ENCODE measurements around the gene MBD4.
A peak's percentile ranks its signal among the peaks of the same experiment; 100 is the strongest.

The MBD4 gene

DNA sequence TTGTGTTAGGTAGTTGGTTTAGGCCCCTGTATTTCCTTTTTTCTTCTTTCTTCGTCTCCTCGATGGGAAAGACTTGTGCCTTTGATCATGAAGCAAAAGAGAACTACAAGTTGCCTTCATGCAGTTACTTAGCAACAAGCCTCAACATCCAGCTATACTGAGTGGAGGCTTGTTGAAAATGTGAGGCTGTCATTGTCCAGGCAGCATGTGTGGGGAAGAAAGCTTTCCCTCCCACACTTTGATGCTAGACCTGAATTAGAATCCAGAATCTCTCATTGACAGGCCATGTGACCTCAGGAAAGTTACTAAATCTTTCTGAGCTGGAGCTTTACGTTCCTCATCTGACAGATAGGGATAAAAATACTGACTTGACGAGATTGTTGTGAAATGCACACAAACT lies 24.0 kb upstream of the MBD4 start:
- DNase-seq (ENCODE audit: low read depth in 1 of 2, low spot score in 1 of 2): no peak

DNA sequence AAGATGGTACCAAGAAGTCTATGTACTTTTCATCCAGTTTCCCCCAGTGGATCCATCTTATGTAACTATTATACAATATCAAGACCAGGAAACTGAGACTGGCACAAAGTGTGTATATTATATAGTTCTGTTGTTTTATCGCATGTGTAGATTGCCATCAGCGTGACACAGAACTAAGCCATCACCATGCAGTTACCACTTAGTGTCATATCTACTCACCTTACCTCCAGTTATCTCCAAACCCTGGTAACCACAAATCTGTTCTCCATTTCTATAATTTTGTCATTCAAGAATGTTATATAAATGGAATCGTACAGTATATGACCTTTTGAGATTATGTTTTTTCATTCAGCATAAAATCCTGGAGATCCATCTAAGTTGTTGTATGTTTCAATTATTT lies 23.3 kb upstream of the MBD4 start:
- no peak for DNase-seq (ENCODE audit: low read depth in 1 of 2, low spot score in 1 of 2)

DNA sequence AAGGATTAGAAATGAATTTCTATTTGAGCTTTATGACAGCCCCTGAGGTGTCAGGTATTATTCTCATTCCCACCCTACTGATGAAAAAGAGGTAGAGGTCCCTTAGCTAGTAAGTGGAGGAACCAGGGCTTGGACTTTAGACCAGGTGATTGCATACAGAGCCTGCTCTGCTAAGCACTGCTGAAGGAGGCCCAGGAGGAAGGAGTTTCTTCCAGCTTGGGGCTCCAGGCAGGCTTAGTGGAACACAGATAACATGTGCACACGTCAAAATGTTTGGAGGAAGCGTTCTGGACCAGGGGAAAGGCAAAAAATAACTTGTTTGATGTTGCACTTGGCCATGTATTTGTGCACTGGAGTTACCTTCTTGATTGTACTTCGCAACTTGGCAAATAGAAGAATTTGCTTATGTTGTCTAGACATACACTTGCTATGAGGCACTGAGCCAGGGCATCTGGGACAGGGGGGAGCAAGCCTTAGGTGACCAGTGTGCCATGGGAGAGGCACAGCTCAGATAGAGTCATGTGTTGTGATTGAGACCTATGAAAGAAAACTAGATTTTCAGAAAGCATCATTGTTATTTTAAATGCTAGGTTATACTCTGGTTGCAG lies 22.7 kb upstream of the MBD4 start:
- no peak for DNase-seq (ENCODE audit: low read depth in 1 of 2, low spot score in 1 of 2)

- no peak for DNase-seq (ENCODE audit: low read depth in 1 of 2, low spot score in 1 of 2)
These were observed 21.9 kb upstream of the MBD4 start for GRCh38 chr3:129461461-129462146.

GRCh38 chr3:129461022-129461421 lies 21.3 kb upstream of the MBD4 start:
- DNase-seq (ENCODE audit: low read depth in 1 of 2, low spot score in 1 of 2): no peak

DNA sequence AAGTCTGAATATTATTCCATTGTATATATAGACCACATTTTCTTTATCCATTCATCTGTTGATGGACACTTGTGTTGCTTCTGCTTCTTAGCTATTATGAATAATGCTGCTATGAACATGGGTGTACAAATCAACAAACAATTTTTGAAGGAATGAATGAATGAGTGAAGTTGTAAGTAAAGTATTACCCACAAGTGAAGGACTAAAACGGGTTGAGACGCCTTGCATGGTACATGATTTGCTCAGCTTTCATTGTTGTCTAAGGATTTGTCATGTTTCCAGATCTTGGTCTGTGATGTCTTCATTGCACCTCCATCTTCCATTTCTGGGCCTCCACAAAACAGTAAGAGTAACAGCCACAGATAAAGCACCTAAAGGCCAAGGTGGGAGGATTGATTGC lies 20.8 kb upstream of the MBD4 start:
- no peak for DNase-seq (ENCODE audit: low read depth in 1 of 2, low spot score in 1 of 2)

DNA sequence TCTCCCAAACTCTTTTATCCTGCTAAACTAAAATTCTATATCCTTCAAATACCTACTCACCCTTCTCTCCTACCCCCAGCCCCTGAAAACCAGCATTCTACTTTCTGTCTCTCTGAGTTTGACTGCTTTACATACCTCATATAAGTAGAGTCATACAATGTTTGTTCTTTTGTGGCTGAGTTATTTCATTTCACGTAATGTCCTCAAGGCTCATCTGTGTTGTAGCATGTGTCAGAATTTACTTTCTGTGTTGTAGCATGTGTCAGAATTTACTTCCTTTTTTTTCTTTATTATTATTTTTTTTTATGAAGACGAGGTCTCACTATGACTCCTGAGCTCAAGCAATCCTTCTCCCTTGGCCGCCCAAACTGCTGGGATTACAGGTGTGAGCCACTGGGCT lies 20.4 kb upstream of the MBD4 start:
- no peak for DNase-seq (ENCODE audit: low read depth in 1 of 2, low spot score in 1 of 2)

DNA sequence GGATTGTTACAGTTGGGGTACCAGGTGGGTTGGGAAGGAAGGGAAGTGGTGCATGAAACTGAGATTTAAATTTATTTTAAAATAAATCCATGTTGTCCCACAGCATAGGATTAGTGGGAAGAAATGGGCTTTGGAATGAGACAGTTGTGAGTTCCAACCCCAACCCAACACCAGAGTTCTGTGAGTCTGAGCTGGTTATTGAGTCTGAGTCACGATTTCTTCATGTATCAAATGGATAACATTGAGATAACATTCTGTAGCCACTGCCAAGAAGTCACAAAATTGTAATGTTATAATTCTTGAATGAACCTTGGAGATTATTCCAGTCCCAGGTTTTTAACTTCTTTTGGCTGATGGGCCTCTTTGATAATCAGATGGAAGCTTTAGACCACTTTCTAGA lies 14.0 kb upstream of the MBD4 start:
- DNase-seq (ENCODE audit: low read depth in 1 of 2, low spot score in 1 of 2): no peak

- DNase-seq (ENCODE audit: low read depth in 1 of 2, low spot score in 1 of 2): no peak
These were observed 9.7 kb upstream of the MBD4 start for GRCh38 chr3:129449279-129450115.

DNA sequence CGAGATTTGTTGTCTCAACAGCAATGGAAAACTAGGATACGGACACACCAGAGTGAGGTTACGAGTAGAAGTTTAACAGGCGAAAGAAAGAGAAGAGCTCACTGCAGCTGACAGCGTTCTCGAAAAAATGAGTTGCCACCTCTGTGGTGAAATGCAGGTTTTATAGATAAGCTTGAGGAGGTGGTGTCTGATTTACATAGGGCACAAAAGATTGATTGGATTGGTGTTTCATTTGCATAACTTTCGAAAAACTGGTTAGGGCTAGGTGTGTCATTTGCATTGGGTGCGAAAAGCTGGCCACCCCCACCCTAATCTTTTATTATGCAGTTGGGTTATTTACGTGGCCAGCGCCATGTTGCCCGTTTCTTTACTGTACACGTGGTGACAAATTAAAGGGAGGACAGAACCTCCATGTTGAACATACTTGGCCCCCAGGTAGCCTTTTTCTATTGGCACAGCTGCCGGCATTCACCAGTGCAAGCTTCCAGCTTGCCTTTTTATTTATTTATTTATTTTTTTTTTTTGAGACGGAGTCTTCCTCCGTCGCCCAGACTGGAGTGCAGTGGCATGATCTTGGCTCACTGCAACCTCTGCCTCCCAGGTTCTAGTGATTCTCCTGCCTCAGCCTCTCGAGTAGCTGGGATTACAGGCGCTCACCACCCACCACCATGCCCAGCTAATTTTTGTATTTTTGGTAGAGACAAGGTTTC lies 8.6 kb upstream of the MBD4 start:
- no peak for DNase-seq (ENCODE audit: low read depth in 1 of 2, low spot score in 1 of 2)

DNA sequence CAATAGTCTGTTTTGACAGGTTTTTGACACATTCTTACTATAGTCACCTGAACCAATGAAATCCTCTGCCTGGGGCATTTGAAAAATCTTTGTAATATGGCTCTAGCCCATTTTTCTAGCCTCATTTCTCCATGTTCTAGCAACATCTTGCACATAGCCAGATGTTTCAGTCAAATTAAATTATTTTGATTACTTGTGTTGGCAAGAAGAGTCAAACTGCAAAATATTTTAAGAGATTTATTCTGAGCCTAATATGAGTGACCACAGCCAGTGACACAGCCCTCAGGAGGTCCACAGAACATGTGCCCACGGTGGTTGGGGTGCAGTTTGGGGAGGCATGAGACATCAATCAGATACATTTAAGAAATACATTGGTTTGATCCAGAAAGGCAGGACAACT lies 7.2 kb upstream of the MBD4 start:
- no peak for DNase-seq (ENCODE audit: low read depth in 1 of 2, low spot score in 1 of 2)

DNA sequence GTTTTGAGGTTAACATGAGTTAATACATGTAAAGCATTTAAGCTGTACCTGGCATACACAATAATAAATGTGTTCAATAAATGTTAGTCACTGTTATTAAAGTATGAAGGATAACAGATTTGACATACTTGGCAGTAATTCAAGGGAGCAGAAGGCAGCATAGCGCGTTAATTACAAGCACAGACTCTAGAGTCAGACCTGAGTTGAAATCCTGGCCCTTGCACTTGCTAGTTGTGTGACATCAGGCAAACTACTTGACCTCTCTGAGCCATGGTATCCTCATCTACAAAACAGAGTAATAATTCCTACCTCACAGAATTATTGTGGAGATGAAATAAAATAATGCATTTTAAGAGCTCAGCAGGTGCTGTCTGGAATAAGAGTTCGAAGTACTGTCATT lies 5.7 kb upstream of the MBD4 start:
- no peak for DNase-seq (ENCODE audit: low read depth in 1 of 2, low spot score in 1 of 2)

DNA sequence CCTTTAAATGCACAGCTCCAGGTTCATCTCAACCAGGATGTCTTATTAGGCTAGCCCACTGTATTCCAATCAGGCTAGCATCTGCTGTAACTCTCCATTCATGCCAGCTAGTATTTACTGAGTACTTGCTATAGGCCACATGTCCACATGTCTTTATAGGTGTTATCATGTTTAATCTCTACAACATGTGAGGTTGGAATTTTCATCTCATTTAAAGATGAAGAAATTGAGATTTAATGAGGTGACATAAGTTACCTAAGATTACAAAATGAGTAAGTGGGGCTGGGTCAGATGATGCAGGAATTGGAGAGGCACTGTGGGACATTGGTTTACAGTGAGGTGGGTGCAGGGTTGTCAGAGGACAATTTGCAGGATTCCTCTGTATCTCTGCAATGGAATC lies 3.2 kb upstream of the MBD4 start:
- DNase-seq (ENCODE audit: low read depth in 1 of 2, low spot score in 1 of 2): no peak

DNA sequence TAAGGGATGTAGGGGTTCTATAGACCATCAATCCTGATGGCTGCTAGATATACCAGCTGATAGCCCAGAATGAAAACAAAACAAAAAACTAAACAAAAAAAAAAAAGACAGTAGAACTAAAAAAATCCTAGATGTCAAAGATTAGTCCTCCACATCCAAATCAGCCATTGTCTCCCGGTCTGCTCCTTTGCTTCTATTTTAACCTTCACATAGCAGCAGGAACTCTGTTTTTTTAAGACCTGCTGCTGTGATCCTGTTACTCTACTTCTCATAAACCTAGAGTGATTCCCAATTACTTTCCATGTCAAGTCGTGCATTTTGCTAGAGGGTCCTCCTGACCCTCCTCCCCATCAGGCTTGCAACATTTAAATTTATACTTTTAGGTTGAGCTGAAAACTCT lies 2.7 kb upstream of the MBD4 start:
- DNase-seq (ENCODE audit: low read depth in 1 of 2, low spot score in 1 of 2): no peak

GRCh38 chr3:129441782-129442181 lies 2.0 kb upstream of the MBD4 start:
- DNase-seq (ENCODE audit: low read depth in 1 of 2, low spot score in 1 of 2): no peak

DNA sequence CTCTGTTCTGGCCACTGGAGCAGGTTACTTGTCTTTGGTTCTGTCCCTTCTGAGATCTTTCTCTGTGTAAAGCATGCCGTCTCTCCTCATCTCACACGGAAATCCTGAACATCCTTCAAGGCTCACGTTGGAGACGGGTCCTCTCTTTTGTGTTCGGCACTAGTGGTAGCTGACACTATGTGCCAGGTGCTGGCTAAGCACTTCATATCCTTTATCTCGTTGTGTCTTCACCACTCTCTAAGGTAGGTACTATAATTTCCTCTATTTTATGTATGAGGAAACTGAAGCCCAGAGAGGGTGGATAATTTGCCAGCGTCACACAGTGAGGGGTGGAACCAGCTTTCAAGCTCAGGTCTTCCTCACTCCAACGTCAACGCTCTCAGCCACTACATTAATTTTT lies 1.5 kb upstream of the MBD4 start:
- DNase-seq (ENCODE audit: low read depth in 1 of 2, low spot score in 1 of 2): no peak

DNA sequence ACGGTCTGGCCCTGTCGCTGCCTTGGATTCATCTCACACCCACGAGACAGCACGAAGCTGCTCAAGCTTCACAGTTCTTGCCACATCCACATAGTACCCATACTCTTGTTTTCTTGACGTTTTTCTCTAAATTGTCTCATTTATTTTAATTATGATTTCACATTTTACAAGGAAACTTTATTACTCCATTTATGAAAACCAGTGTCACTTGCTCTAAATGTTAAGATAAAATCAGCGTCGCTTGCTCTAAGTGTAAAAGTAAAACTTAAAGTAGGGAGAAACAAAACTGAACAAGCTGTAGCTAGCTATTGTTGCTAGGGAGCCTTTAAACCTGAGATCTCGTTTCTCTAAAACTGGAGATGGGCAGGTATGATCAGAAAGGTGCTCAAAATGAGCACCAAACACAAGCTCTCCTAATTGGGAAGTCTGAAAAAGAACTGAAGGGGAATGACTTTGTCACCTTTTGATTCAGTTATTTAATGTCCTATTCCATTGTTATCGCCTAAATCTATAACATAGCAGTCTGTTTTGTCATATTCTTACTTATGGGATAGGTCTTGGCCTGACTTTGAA lies 956 bp upstream of the MBD4 start:
- no peak for DNase-seq (ENCODE audit: low read depth in 1 of 2, low spot score in 1 of 2)

DNA sequence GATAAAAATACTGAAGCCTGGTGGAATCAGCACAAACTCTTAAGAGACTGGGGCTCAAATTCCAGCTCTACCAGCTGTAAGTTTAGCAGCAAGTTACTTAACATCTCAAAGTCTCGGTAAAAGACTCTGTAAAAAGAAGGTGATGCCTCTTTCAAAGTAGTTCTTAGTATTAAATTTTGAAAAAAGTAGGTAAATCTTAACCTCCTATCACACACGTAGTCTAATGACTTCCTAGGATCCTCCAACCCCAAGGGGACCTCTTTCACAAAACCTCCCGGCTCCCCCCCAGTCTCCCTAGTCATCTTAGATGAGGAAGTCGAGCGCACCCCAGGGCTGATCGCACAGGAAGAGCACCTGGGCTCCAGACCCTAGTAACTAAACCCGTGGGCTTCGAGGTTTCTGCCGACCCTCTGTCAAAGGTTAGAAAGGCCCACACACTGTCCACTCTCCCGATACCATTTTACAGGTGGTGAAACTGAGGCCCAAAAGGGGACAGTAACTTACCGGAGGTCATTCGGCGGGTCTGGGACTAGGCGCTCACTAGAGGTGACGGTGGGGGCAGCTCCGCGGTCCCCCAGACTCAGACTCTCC lies 427 bp downstream of the MBD4 start:
- DNase-seq (ENCODE audit: low read depth in 1 of 2, low spot score in 1 of 2): peak in 1 of 2 donors; percentile 13

- no peak for DNase-seq (ENCODE audit: low read depth in 1 of 2, low spot score in 1 of 2)
These were observed 4.4 kb downstream of the MBD4 start for GRCh38 chr3:129435367-129435766.

DNA sequence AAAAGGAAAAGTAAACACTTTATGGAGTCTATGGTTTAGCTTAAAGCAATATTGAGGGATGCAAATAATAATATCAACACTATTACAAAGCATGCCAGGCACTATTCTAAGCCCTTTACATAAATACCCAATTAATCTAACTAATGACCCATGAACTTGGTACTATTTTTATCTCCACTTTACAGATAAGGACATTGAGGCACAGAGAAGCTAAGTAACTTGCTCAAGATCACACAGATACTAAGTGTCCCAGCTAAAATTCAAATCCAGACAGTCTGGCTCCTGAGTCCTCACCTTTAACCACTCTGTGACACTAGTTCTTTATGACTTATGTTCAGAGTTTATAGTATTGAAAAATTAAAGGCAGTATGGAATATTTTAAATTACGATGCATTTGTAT lies 5.6 kb downstream of the MBD4 start:
- DNase-seq (ENCODE audit: low read depth in 1 of 2, low spot score in 1 of 2): no peak

- DNase-seq (ENCODE audit: low read depth in 1 of 2, low spot score in 1 of 2): no peak
These were observed 6.2 kb downstream of the MBD4 start for GRCh38 chr3:129433565-129433964.

Data from activated CD4-positive, alpha-beta T cell treated with anti-CD3 and anti-CD28 coated beads, Interleukin-2, amount 50 U/mL, for 24 hours (primary cell).